HG03135 (cell line): ENCODE data around the gene AGAP3.

Experiments used
- ATAC-seq: cut with Tn5 transposase; IDR thresholded peaks from one replicate; pipeline ENCODE4 v1.9.1; 2021; ENCODE audit warnings: mild to moderate bottlenecking, moderate library complexity; ENCODE audit not compliant: unreplicated experiment

AGAP3 gene

DNA sequence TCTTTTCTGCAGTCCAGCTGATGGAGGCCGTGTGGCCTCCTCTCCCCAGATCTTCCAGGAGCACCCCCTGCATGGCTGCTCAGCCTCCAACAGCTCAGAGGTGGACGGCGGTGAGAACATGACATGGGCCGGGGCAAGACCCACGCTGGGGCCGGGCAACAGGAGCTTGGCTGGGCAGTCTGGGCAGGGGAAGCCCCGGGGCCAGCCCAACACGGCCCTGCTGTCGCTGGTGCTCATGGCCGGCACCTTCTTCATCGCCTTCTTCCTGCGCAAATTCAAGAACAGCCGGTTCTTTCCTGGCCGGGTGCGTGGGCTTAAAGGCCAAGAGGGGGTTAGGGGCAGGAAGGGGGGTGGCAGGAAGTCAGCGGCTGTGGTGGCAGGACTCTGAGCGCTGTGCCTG lies 12.3 kb upstream of the AGAP3 start:
- ATAC-seq = no peak

DNA sequence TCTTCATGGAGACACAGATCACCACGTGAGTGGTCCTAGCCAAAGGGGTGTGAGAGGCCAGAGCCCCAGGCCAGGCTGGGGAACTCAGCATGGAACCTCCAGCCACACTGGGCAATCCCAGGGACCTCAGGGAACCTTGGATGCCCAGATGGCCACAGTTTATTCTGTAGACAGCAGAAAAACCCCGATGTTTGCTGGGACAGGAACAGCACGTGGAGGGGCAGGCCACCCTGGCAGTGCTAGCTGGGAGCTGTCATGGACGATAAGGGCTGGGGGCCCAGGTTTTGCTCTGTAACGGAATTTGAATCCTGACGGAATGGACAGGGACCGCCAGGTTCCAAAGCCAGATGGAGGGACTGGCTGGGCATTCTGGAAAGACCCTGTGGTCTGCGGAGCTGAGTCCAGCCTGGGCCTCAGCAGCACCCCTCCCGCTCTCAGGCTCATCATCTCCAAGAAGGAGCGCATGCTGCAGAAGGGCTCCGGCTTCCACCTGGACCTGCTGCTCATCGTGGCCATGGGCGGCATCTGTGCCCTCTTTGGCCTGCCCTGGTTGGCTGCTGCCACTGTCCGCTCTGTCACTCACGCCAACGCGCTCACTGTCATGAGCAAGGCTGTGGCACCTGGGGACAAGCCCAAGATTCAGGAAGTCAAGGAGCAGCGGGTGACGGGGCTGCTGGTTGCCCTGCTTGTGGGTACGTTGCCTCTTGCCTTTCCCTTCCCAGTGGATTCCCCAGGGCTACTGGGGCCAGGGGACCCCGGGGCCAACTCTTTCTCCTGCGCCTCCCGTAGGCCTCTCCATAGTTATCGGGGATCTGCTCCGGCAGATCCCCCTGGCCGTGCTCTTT lies 11.2 kb upstream of the AGAP3 start:
- ATAC-seq = no peak

DNA sequence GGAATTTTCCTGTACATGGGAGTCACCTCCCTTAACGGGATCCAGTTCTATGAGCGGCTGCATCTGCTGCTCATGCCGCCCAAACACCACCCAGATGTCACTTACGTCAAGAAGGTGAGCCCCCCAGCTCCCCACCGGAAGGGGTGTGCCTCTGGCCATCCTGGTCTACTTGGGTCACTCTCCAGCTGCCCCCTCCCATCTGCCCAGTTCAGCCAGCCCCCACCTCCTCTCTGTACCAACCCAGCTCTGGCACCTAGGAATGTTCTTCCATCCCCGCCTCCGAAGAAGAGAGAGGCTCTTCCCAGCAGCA lies 10.7 kb upstream of the AGAP3 start:
- ATAC-seq = no peak

DNA sequence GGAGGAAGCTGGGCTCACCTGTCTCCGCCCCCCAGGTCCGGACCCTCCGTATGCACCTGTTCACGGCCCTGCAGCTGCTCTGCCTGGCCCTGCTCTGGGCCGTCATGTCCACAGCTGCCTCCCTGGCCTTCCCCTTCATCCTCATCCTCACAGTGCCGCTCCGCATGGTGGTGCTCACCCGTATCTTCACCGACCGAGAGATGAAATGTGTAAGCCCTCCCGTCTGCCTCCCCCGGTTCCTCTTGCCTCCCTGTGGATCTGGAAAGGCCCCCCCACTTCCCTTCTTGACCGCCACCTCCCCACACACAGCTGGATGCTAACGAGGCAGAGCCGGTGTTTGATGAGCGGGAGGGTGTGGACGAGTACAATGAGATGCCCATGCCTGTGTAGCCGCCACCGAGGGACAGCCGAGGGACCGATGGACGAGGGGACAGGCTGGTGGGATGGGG lies 10.3 kb upstream of the AGAP3 start:
- no peak for ATAC-seq

DNA sequence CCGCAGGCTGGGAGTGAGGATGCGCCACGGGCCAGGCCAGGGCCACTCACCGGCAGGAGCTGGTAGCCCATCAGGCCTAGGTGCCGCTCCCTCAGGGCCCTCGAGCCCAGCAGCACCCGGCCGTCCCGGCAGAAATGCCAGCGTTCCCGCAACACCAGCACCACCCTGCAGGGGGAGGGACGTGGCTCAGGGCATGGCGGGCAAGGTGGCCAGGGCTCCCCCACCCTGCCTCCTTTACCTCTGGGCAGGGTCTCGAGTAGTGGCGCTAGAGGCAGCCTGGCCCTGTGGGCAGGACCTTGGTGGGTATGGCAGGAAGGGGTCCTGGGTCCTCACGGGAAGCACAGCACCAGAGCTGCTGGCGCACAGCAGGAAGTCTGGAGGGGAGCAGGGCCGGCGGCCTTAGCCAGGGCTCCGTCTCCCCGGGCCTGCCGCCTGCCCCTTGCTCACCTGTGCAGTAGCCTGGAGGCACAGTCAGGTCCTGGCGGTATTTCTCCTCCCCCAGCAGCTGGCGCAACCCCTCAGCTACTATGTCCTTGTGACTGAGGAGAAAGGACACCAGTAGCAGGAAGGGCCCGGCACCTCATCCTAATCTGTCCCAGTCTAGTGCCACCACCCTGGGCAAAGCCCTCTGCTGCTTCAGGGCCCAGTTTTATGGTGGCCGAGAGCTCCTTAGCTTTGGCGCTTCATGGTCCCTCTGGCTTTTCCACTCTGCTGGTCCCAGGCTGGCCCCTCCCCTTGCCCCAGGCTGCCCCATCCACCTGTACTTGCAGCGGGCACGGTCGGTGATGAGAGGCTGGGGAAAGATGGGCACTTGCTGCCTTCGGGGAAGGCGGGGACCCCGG lies 9.2 kb upstream of the AGAP3 start:
- ATAC-seq = no peak

DNA sequence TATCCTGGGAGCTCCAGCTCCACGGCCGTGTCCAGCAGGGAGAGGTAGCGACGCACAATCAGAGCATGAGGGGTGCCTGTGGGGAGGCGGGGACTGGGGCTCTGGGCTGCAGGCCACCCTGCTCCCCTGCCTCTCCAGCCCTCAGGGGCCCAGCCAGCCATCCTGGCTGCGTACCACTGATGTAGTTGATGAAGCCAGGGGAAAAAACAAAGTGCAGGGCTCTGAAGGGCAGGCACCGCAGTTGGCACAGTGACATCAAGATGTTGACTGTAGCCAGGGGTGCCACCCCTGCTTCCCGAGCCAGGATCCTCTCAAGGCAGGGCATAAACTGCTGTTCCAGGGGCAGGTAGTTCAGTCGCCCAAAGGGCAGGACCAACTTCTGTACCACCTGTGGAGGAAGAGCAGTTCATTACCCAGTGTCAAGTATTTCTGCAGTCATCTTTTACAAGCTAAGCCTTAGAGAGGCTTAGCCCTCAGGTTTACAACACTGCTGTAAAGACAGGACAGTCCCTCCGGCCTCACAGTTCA lies 8.5 kb upstream of the AGAP3 start:
- ATAC-seq = no peak

DNA sequence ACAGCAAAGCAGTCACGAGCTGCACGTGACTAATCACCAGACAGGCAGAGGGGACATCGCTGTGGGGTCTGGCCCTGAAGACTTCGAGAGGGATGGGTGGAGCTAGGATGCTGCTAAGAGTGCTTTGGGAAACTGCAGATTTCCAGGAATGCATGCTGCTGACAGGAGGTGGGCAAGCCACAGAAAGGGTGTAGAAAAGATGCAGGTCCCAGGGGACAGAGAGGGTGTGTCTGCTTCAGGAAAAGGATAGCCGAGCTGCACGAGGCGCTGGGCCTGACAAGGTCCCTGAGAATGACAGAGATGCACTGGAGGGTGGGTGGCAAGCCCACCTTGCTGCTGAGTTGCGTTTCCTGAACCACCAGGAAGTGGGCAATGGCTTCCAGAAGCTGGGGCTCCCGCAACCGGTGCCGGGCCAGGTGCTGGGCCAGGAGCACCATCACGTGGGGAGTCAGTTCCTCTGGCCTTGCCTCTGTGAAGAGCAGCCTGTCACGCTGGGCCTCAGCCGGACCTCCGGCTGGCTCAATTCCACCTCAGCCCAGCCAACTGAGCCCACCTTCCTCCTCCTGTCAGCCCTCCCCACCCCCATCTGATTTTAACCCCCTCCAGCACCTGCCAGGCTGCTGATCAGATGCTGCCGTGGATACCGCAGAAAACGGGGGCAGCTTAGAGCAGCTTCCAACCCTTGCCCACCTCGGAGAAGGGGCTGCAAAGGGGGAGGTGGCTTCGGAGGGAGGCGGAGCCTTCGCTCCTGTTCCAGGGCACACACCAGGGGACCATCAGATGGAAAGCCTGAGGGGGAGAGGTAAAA lies 7.8 kb upstream of the AGAP3 start:
- no peak for ATAC-seq

DNA sequence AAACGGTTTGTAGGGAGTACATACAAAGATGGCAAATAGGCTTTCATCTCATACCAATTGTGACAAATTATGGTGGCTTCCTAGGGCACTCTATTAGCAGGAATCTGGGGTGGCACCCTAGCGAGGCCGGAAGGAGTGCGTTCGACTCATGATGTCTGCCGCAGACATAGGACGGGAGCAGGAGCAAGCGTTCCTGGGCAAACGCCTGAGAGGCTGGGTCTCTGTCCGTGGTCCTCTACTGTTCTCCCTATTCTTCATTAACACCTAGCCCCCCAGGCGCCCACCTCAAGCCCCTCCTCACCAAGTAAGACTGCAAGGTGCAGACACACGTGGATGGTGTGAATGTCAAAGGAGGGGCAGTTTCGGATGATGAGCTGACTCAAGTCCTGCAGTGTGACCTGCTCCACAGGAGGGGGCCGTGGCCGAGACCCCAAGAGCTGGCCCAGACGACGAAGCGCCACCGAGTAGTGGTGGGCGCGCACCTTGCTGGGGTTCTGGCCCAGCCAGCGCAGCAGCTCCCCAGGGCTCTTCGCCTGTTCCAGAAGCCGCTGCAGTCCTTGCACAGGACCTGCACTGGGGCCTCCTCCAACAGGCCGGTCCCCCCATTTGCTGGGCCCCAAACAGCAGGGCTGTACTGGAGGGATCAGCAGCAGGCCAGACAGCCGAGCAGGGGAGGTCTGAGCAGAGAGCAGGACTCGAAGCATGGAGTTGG lies 6.9 kb upstream of the AGAP3 start:
- no peak for ATAC-seq

DNA sequence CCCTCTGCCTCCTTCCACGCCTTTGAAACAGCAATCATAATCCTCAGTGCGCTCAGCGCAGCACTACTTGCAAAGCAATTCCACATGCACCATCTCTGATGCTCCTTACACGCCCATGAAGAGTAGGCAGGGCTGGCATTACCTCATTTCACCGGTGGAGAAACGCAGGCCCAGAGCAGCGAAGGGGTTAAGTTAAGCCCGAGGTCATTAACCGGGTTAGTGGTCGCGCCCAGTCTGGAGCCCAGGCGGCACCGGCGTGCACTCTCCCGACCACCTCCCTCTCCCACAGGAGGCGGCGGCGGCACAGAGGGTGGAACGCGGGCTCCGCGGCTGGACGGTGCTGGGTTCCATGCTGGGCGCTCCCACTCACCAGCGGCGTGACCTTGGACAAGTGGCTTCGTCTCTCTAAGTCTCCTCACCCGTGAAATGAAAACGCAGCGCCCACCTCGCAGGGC lies 6.2 kb upstream of the AGAP3 start:
- peak; percentile 16 for ATAC-seq

DNA sequence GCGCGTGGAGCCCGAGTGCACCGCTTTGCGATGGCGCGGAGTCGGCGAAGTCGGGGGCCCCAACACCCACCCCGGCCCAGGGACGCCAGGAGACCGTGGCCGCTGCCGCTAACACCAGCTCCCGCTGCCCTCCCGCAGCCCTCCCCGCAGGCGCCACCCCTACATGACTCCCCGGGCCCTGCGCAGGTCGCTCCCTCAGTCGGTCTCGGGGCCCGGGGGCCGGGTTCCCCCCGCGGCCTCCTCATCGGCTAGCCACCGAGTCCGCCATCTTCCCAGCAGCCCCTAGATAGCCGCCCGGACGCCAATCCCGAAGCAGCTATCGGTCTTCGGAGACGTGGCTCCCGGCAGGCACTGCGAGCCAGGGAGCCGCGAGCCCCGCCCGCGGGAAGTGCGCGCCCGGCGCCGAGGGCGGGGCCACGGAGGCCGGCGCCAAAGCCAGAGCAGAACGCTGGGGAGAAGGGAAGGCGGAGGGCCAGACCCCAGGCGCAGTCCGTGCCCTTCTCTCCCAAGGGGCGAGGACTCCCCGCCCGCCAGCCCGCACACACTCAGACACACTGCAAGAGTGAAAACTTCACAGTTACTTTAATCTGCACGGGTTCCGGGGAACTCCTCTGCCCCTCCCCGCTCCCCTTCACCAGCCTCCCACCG lies 5.6 kb upstream of the AGAP3 start, which contains the start of gene FASTK:
TSS of gene FASTK (minus strand) at position 288 of the 648 bp plus-strand sequence. CDS start at position 245, 43 bp downstream.
- peak; percentile 73 for ATAC-seq

DNA sequence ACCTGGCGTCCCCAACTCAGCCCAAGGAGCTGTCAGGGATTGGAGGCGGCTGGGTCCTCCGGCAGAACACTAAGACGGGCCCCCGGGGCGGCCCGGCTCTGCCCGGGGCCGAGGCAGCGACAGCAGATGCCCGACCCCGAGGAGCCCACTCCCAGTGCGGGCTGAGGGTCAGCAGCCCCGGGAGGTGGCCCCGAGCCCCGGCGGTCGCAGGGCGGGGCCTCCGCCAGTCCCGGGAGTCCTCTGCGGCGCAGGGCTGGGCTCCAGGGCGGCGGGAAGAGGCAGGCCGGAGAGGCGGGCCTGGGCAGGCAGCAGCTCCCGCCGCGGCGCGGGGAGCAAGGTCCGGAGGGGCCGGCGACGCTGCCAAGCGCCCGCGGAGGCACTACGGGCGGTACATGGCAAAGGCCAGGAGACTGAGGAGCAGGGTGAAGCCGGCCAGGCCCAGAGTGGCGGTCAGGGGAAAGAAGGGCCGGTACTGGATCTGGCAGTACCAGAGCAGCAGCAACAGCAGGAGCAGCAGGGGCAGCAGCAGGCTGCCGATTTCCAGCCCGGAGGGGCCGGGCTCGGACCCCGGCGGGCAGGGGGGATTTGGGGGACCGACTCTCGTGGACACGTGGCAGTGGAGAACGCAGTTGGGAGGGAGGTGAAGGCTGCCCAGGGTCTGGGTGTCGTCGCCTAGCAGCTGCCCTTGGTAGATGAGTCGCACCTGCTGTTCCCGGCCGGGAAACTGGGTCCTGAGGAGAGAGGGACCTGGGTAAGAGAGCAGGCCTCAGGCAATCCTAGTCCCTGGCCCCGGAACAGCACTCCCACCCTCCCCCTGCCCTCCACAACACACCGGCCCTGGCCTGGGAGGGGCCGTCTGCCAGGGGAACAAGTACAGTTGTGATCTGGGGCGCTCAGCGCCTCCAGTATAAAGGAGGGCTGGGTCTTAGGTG lies 4.8 kb upstream of the AGAP3 start:
- no peak for ATAC-seq

DNA sequence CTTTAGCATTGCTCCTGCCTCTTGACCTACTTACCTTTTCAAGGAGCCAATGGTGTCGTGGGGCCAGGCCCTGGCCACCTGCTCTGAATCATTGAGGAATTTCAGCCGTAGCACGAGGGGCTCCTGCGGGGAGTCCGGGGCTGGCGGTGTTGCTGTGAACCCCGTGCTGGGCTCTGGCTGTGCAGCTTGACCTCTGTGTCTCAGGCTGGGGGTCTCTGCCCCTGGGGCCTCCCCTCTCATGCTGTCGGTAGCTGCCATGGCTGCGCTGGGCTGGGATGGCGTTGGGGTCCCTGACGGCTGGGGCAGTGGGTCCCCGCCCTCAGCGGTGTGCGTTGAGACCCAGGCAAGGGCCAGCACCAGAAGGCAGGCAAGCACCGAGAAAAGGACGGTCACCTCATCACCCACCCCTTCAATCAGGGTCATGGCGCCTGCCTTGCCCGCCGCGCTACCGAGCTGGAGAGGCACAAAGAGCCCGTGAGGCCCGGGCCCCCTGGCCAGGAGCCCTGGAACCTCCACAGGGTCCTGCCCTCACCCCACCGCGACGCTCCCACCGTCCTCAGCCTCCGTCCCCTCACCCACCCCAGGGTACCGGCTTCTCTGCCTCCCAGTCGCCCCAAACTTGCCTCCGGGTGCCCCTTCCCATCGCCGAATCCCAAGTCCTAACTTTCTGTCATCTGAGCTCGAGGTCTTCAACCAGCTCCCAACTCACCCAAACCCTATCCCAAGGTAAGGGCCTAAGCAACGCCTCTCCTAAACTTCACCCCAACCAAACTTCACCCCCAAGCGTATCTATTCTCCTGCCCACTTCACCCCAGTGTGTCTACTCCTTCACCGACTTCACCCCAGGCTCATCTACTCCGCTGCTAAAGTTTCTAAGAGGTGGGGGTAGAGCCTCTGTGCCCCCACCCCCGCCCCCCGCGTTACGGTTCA lies 3.9 kb upstream of the AGAP3 start:
- ATAC-seq = no peak

DNA sequence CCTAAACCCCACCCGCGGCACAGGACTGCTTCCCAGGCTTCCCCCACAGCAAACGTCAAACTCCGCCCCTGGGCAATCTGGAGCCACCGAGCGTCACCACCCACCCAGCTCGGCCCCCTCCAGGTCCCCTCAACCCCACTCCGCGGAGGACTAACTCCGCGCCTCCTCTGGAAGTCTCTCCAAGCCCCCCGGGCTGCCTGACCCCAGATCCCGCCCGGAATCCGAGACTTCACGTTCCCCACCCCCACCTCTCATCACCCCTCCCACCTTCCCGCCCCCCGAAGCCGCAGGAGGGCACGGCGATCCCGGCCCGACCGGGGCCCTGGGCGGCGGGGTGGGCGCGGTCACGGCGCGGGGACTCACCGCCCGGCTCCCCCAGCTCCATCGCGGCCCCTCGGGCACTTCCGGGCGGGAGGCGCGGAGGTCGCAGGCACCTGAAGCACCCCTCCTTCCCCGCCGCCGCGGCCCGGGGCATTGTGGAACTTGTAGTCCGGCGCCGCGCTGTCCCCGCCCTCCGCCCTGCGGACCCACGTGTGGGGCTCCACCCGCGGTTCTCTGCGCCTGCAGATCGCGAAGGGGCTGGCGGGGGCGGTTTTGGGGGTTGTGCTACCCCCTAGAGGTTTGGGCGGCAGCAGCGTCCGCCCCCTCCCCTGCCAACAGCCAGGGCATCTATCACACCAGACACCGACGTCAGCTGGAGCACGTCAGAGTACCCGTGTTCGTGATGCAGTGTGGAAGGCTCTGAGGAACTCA lies 3.0 kb upstream of the AGAP3 start, which contains the start of gene TMUB1:
TSS of gene TMUB1 (minus strand) at position 423 of the 753 bp plus-strand sequence. CDS start 930 bp downstream, outside the sequence.
- ATAC-seq = peak; percentile 44

DNA sequence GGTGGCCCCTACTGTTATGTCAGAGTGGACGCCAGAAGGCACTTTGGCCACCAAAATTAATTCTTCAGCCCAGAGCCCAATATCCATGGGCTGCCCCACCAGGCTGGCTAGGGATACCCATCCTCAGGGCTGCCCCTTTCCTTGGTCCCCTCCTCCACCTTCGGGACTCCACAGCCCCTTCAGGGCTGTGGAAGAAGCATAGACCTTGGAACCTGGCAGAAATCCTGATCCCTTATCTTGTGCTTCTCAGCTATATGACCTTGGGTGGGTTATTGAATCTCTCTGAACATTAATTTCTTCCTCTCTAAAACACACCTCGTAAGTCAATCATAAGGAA lies 2.5 kb upstream of the AGAP3 start:
- no peak for ATAC-seq

DNA sequence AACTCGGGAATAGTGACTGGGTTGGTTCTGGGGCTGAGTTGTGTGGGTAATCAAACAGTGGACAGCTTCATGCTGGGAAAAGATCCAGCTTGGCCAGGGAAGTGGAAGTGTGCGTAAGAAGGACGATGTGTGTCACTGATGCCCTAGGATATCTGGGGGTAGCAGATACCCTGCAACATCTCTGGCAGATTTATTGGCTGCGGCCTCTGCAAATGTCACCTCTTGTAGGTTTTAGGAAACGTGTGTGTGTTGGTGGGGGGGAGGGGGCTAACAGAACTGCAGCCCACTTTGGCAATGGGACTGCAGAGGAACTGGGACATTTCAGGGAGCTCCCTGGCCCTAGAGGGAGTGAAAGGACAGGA lies 965 bp upstream of the AGAP3 start:
- ATAC-seq = no peak

DNA sequence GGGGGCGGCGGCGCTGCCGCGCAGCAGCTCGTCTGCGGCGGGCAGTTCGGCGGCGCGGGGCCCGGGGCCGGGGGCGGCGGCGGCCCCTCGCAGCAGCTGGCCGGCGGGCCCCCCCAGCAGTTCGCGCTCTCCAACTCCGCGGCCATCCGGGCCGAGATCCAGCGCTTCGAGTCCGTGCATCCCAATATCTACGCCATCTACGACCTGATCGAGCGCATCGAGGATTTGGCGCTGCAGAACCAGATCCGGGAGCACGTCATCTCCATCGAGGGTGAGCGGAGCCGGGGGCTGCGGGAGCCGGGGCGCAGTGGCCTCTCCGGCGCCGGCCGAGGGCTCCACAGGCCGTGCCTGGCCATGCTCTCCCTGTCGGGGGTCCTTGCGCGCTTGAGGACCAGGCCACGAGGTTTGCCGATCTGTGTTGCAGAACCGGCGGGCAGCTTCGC lies 548 bp downstream of the AGAP3 start:
- no peak for ATAC-seq
